ENCODE measurements around the gene NYNRIN. TPM values are rescaled to one million over a fixed set of nuclear protein-coding genes. Genes with fewer than 3 reads are reported as not detected.

The NYNRIN gene
- total RNA-seq, 1 donor from 2014 or later: 30.6 TPM

- no peak for DNase-seq (ENCODE audit: low spot score)
These were observed 58.2 kb downstream of the NYNRIN start for GRCh38 chr14:24456980-24457379.

GRCh38 chr14:24458736-24459135, 59.9 kb downstream of the NYNRIN start:
- no peak for DNase-seq (ENCODE audit: low spot score)

GRCh38 chr14:24459331-24459730, 60.5 kb downstream of the NYNRIN start:
- no peak for DNase-seq (ENCODE audit: low spot score)

DNA sequence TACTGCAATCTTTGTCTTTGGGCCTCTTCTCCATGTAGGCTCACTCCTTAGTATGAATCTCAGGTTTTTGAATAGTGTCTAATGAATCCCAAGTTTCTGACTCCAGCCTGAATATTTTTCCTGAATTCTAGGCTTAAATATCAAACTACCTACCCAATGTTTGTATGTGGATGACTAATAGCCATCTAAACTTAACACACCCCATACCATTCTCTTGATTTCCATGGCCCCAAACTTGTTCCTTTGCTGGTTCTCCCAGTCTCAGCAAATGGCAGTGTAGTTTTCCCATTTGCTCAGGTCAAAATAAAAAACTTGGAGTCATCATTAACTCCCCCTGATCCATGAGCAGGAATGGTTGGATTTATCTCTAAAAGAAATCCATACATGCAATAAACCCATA, 62.5 kb downstream of the NYNRIN start:
- no peak for DNase-seq (ENCODE audit: low spot score)

DNA sequence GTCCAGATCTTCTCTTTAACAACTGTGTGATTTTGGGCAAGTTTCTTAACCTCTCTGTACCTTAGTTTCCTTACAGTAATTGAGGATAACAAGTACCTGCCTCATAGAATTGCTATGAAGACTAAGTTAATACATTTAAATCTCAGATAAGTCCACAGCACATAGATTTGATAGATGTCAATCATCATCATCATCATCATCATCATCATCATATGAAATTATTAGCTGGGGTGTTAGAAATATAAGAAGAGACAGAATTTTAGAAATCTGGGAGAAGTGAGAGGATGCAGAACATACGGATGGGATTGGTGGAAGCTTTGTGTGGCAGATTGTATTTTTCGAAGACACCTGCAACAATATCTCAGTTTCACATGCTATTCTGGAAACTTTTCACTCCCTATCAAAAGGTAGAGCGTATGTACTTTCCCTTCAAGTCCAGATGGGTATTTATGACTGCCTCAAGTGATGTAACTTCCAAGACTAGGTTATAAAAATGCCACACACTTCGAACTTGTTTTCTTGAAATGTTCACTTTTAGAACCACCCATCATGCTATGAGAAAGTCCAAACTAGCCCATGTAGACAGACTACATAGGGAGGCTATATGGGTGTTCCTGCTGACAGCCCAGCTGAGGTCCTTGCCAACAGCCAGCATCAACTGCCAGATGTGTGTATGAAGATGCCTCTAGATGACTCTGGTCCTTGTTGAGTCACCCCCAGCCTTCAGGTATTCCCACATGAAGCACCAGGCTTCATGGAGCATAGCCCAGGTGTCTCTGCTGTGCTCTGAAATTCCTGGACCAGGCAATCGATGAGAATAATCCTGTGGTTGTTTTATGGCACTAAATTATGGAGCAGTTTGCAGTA, 64.4 kb downstream of the NYNRIN start:
- DNase-seq (ENCODE audit: low spot score): no peak

DNA sequence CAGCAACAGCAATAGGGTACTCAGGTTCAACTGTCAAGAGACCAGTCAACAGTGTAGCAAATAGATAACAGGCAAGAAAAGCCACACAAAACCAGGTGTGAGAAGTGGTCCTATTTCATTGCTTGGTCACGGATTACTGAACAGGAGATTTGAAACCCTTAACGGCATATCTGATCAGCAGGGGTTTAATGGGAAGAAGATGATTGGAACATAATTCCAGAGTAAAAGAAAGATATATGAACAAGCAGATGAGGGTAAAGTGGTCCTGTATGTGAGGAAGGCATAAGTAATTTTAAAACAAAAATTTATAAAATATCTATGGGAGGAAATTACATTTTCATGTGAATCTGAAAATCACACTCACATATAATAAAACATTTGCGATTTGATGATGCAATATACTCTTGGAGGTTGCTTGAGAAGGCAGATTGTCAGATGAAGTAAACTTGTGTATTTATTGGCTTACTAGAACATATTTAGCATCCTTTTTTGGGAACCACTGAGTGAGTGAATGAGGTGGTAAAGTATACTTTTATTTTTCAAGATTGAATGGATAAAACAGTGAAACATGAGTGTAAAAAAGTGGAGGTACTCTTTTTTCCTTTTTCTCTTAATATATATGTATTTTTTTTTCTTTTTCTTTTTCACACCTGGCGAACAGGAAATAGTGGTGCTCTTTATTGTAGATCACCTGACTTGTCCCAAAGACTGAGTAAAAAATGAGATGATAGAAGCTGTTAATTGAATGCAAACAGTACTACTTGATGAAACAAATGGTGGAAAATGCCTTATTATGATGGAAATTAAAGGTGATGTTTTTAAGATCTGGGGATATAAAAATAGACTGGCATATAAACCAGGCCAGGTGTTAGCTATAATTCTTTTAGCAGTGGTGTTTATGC, 65.3 kb downstream of the NYNRIN start:
- DNase-seq (ENCODE audit: low spot score): no peak

- DNase-seq (ENCODE audit: low spot score): no peak
These were observed 66.6 kb downstream of the NYNRIN start for GRCh38 chr14:24465368-24465767.

- DNase-seq (ENCODE audit: low spot score): no peak
These were observed 67.0 kb downstream of the NYNRIN start for GRCh38 chr14:24465805-24466204.

Other genes with a start within 250 kb of the NYNRIN start
- gene IRF9, start 237.7 kb upstream of the NYNRIN start, total RNA-seq: 148 TPM
- gene REC8, start 226.9 kb upstream of the NYNRIN start, total RNA-seq: 208 TPM
- gene IPO4, start 210.2 kb upstream of the NYNRIN start, total RNA-seq: 23.0 TPM
- gene TM9SF1, start 203.6 kb upstream of the NYNRIN start, total RNA-seq: 94.1 TPM
- gene TSSK4, start 193.3 kb upstream of the NYNRIN start, total RNA-seq: 0.40 TPM
- gene CHMP4A, start 185.5 kb upstream of the NYNRIN start, total RNA-seq: 53.0 TPM
- 20.3 TPM for gene MDP1, start 182.9 kb upstream of the NYNRIN start, total RNA-seq
- 121 TPM for gene NEDD8, start 166.6 kb upstream of the NYNRIN start, total RNA-seq
- 91.6 TPM for gene GMPR2, start 166.1 kb upstream of the NYNRIN start, total RNA-seq
- 61.8 TPM for gene TINF2, start 156.4 kb upstream of the NYNRIN start, total RNA-seq
- gene TGM1, start 135.8 kb upstream of the NYNRIN start, total RNA-seq: 3.0 TPM
- gene RABGGTA, start 127.4 kb upstream of the NYNRIN start, total RNA-seq: 36.0 TPM
- gene DHRS1, start 99.2 kb upstream of the NYNRIN start, total RNA-seq: 39.2 TPM
- 24.7 TPM for gene NOP9, start 99.2 kb upstream of the NYNRIN start, total RNA-seq
- 25.6 TPM for gene CIDEB, start 91.0 kb upstream of the NYNRIN start, total RNA-seq
- gene LTB4R2, start 88.9 kb upstream of the NYNRIN start, total RNA-seq: 6.1 TPM
- gene LTB4R, start 87.5 kb upstream of the NYNRIN start, total RNA-seq: 6.5 TPM
- gene ADCY4, start 63.9 kb upstream of the NYNRIN start, total RNA-seq: 29.0 TPM
- gene RIPK3, start 59.0 kb upstream of the NYNRIN start, total RNA-seq: 56.5 TPM
- 148 TPM for gene NFATC4, start 30.8 kb upstream of the NYNRIN start, total RNA-seq
- gene CBLN3, start 30.7 kb downstream of the NYNRIN start, total RNA-seq: 14.0 TPM
- 93.4 TPM for gene KHNYN, start 31.0 kb downstream of the NYNRIN start, total RNA-seq
- 64.8 TPM for gene SDR39U1, start 43.8 kb downstream of the NYNRIN start, total RNA-seq
- gene CMA1, start 109.3 kb downstream of the NYNRIN start, total RNA-seq: 0.29 TPM
- gene CTSG, start 177.2 kb downstream of the NYNRIN start, total RNA-seq: 4.9 TPM
- 2.0 TPM for gene GZMH, start 210.7 kb downstream of the NYNRIN start, total RNA-seq
- 2.8 TPM for gene GZMB, start 235.2 kb downstream of the NYNRIN start, total RNA-seq

Data from mucosa of gallbladder (tissue), 1 donor.